Airway epithelial cell (primary cell): ENCODE measurements around the gene NDST3. TPM values are rescaled to one million over a fixed set of nuclear protein-coding genes. Genes with fewer than 3 reads are reported as not detected.

ENCODE experiments used
- total RNA-seq: library from RNA; depleted of rRNA; stranded (reverse); fragments of >200 nt; gene quantifications from 2 replicates; pipeline ENCODE4 v1.2.3, GENCODE V29; 2015

The NDST3 gene
- not detected in 2 replicates for total RNA-seq

GRCh38 chr4:118034053-118034785 is at the start of gene NDST3:
NDST3 (plus strand) TSS chr4:118034486; CDS start chr4:118053911, 19,425 bp downstream.

